ENCODE measurements around the gene RHOV.

Gene RHOV

GRCh38 chr15:40918799-40919392, 44.9 kb upstream of the RHOV start:
- H2BK12ac ChIP-seq (ENCODE audit: low read length) = no peak overlapping the region
- H3K36me3 ChIP-seq (ENCODE audit: control insufficient read depth in 1 of 2, insufficient read depth in 2 of 2, low read length in 2 of 2) = no peaks in the 10 kb centered on the region
- no peak overlapping the region for H3K18ac ChIP-seq (ENCODE audit: low read length)
- H2BK5ac ChIP-seq (ENCODE audit: low read depth, low read length, poor library complexity) = no peak overlapping the region
- no peak overlapping the region for H2AK5ac ChIP-seq (ENCODE audit: low read length)
- H3K23ac ChIP-seq (ENCODE audit: low read length) = no peak overlapping the region
- no peaks in the 10 kb centered on the region for H3K79me1 ChIP-seq (ENCODE audit: low read length)
- DNase-seq = no peak
- no peak overlapping the region for H3K4me3 ChIP-seq (ENCODE audit: low read depth, low read length)
- peaks cover 0 to 9% of the 10 kb centered on the region in 2 experiments for H3K4me1 ChIP-seq (ENCODE audit: control insufficient read depth in 1 of 2, insufficient read depth in 2 of 2, low read length in 2 of 2)
- H3K9ac ChIP-seq (ENCODE audit: low read length) = no peak overlapping the region
- no peak overlapping the region for H4K91ac ChIP-seq (ENCODE audit: low read depth, low read length)
- no peak overlapping the region for H4K8ac ChIP-seq (ENCODE audit: low read depth, low read length)
- no peak overlapping the region for H3K4ac ChIP-seq (ENCODE audit: low read depth, low read length)
- no peaks in the 10 kb centered on the region for H3K79me2 ChIP-seq (ENCODE audit: control insufficient read depth, insufficient read depth, low read length, poor library complexity)
- peaks cover 13% of the 10 kb centered on the region for H3K27me3 ChIP-seq (ENCODE audit: insufficient read depth, low read length)
- no peak overlapping the region for H4K12ac ChIP-seq (ENCODE audit: low read depth, low read length)
- H3K14ac ChIP-seq (ENCODE audit: low read length) = no peak overlapping the region
- H3K4me2 ChIP-seq (ENCODE audit: low read length) = no peak overlapping the region
- H2BK120ac ChIP-seq (ENCODE audit: insufficient read depth, low read length, poor library complexity) = no peak overlapping the region
- no peak overlapping the region for H2AFZ ChIP-seq (ENCODE audit: insufficient read depth, low read length, poor library complexity)
- peaks cover 6% of the 10 kb centered on the region for H3K9me3 ChIP-seq (ENCODE audit: insufficient read depth, low read depth, low read length)
- H3K27ac ChIP-seq (ENCODE audit: low read depth, low read length) = no peak overlapping the region
- no CpG with 5 or more reads among the region's 19 CpGs for WGBS (ENCODE audit: extremely low coverage, insufficient coverage, insufficient read length)

GRCh38 chr15:40918146-40918798, 44.2 kb upstream of the RHOV start:
- Histone ChIP-seq H3K23ac (ENCODE audit: low read length) (no peak overlapping the region), H3K36me3 (ENCODE audit: control insufficient read depth in 1 of 2, insufficient read depth in 2 of 2, low read length in 2 of 2) (no peaks in the 10 kb centered on the region), H3K4me1 (ENCODE audit: control insufficient read depth in 1 of 2, insufficient read depth in 2 of 2, low read length in 2 of 2) (peaks cover 0 to 9% of the 10 kb centered on the region in 2 experiments), H2BK5ac (ENCODE audit: low read depth, low read length, poor library complexity) (no peak overlapping the region), H4K91ac (ENCODE audit: low read depth, low read length) (no peak overlapping the region), H2AFZ (ENCODE audit: insufficient read depth, low read length, poor library complexity) (no peak overlapping the region), H3K9me3 (ENCODE audit: insufficient read depth, low read depth, low read length) (peaks cover 5% of the 10 kb centered on the region), H2BK120ac (ENCODE audit: insufficient read depth, low read length, poor library complexity) (no peak overlapping the region), H2AK5ac (ENCODE audit: low read length) (no peak overlapping the region), H4K8ac (ENCODE audit: low read depth, low read length) (no peak overlapping the region), H3K14ac (ENCODE audit: low read length) (no peak overlapping the region), H3K27ac (ENCODE audit: low read depth, low read length) (no peak overlapping the region), H3K79me1 (ENCODE audit: low read length) (no peaks in the 10 kb centered on the region), H3K4me3 (ENCODE audit: low read depth, low read length) (no peak overlapping the region), H2BK12ac (ENCODE audit: low read length) (no peak overlapping the region), H3K9ac (ENCODE audit: low read length) (no peak overlapping the region), H3K27me3 (ENCODE audit: insufficient read depth, low read length) (peaks cover 6% of the 10 kb centered on the region), H4K12ac (ENCODE audit: low read depth, low read length) (no peak overlapping the region), H3K79me2 (ENCODE audit: control insufficient read depth, insufficient read depth, low read length, poor library complexity) (no peaks in the 10 kb centered on the region), H3K4ac (ENCODE audit: low read depth, low read length) (no peak overlapping the region), H3K4me2 (ENCODE audit: low read length) (no peak overlapping the region), H3K18ac (ENCODE audit: low read length) (no peak overlapping the region)
- no CpG with 5 or more reads among the region's 15 CpGs for whole genome bisulfite sequencing (ENCODE audit: extremely low coverage, insufficient coverage, insufficient read length)
- no peak for DNase-seq

GRCh38 chr15:40917585-40917984, 43.6 kb upstream of the RHOV start:
- Histone ChIP-seq H3K36me3 (ENCODE audit: control insufficient read depth in 1 of 2, insufficient read depth in 2 of 2, low read length in 2 of 2) (no peaks in the 10 kb centered on the region), H2AK5ac (ENCODE audit: low read length) (no peak overlapping the region), H3K79me2 (ENCODE audit: control insufficient read depth, insufficient read depth, low read length, poor library complexity) (no peaks in the 10 kb centered on the region), H3K27me3 (ENCODE audit: insufficient read depth, low read length) (peaks cover 3% of the 10 kb centered on the region), H2BK120ac (ENCODE audit: insufficient read depth, low read length, poor library complexity) (no peak overlapping the region), H3K9me3 (ENCODE audit: insufficient read depth, low read depth, low read length) (peaks cover 5% of the 10 kb centered on the region), H2BK5ac (ENCODE audit: low read depth, low read length, poor library complexity) (no peak overlapping the region), H3K4me3 (ENCODE audit: low read depth, low read length) (no peak overlapping the region), H3K4ac (ENCODE audit: low read depth, low read length) (no peak overlapping the region), H3K27ac (ENCODE audit: low read depth, low read length) (no peak overlapping the region), H4K8ac (ENCODE audit: low read depth, low read length) (no peak overlapping the region), H3K14ac (ENCODE audit: low read length) (no peak overlapping the region), H3K79me1 (ENCODE audit: low read length) (no peaks in the 10 kb centered on the region), H3K4me2 (ENCODE audit: low read length) (no peak overlapping the region), H3K18ac (ENCODE audit: low read length) (no peak overlapping the region), H3K4me1 (ENCODE audit: control insufficient read depth in 1 of 2, insufficient read depth in 2 of 2, low read length in 2 of 2) (peaks cover 0 to 9% of the 10 kb centered on the region in 2 experiments), H3K9ac (ENCODE audit: low read length) (no peak overlapping the region), H2BK12ac (ENCODE audit: low read length) (no peak overlapping the region), H4K91ac (ENCODE audit: low read depth, low read length) (no peak overlapping the region), H3K23ac (ENCODE audit: low read length) (no peak overlapping the region), H4K12ac (ENCODE audit: low read depth, low read length) (no peak overlapping the region), H2AFZ (ENCODE audit: insufficient read depth, low read length, poor library complexity) (no peak overlapping the region)
- WGBS (ENCODE audit: extremely low coverage, insufficient coverage, insufficient read length) = no CpG with 5 or more reads among the region's 11 CpGs
- no peak for DNase-seq

GRCh38 chr15:40915679-40916078, 41.6 kb upstream of the RHOV start:
- Histone ChIP-seq H3K79me1 (ENCODE audit: low read length) (no peaks in the 10 kb centered on the region), H3K4ac (ENCODE audit: low read depth, low read length) (no peak overlapping the region), H3K36me3 (ENCODE audit: control insufficient read depth in 1 of 2, insufficient read depth in 2 of 2, low read length in 2 of 2) (no peaks in the 10 kb centered on the region), H3K79me2 (ENCODE audit: control insufficient read depth, insufficient read depth, low read length, poor library complexity) (no peaks in the 10 kb centered on the region), H3K23ac (ENCODE audit: low read length) (no peak overlapping the region), H2AK5ac (ENCODE audit: low read length) (no peak overlapping the region), H4K12ac (ENCODE audit: low read depth, low read length) (no peak overlapping the region), H3K27me3 (ENCODE audit: insufficient read depth, low read length) (no peaks in the 10 kb centered on the region), H2BK12ac (ENCODE audit: low read length) (no peak overlapping the region), H4K91ac (ENCODE audit: low read depth, low read length) (no peak overlapping the region), H3K27ac (ENCODE audit: low read depth, low read length) (no peak overlapping the region), H3K4me2 (ENCODE audit: low read length) (no peak overlapping the region), H3K14ac (ENCODE audit: low read length) (no peak overlapping the region), H3K9ac (ENCODE audit: low read length) (no peak overlapping the region), H2BK5ac (ENCODE audit: low read depth, low read length, poor library complexity) (no peak overlapping the region), H3K4me1 (ENCODE audit: control insufficient read depth in 1 of 2, insufficient read depth in 2 of 2, low read length in 2 of 2) (peaks cover 2 to 9% of the 10 kb centered on the region in 2 experiments), H4K8ac (ENCODE audit: low read depth, low read length) (no peak overlapping the region), H2BK120ac (ENCODE audit: insufficient read depth, low read length, poor library complexity) (no peak overlapping the region), H2AFZ (ENCODE audit: insufficient read depth, low read length, poor library complexity) (no peak overlapping the region), H3K18ac (ENCODE audit: low read length) (no peak overlapping the region), H3K9me3 (ENCODE audit: insufficient read depth, low read depth, low read length) (peaks cover 5% of the 10 kb centered on the region), H3K4me3 (ENCODE audit: low read depth, low read length) (no peak overlapping the region)
- WGBS (ENCODE audit: extremely low coverage, insufficient coverage, insufficient read length) = no CpG with 5 or more reads among the region's 6 CpGs
- no peak for DNase-seq
